ENCODE results near the gene TFRC. TPM values are rescaled to one million over a fixed set of nuclear protein-coding genes. Genes with fewer than 3 reads are reported as not detected.
"Not testable (repeated sequence)": the region's sequence is repeated elsewhere in the genome, so short reads cannot be mapped to it uniquely, and the experiment has no call there.

TFRC gene
- total RNA-seq, 1 experiment from 2014 or later: 336 TPM

GRCh38 chr3:196115678-196116083 is 33.8 kb upstream of the TFRC start:
- ChIA-PET CTCF (no interaction called here), POLR2A (ENCODE audit: low non-redundant PET) (no interaction called here)
- intact Hi-C loops (cut with micrococcal nuclease; ENCODE audit: unreplicated experiment): no loop called here
- no TSS peak for BruUV-seq (replicated peaks)
- DNase-seq (ENCODE audit: low spot score): no peak
- Histone ChIP-seq H3K27ac (ENCODE audit: low read depth, low read length, poor library complexity, severe bottlenecking) (no peak overlapping the region), H3K4me1 (ENCODE audit: insufficient read depth, low read length, poor library complexity, severe bottlenecking) (no peaks in the 10 kb centered on the region), H3K27me3 (replicated peaks; ENCODE audit: insufficient read depth, low read depth, low read length, poor library complexity) (no peaks in the 10 kb centered on the region), H3K9me3 (ENCODE audit: low read depth, low read length, poor library complexity, severe bottlenecking) (no peaks in the 10 kb centered on the region), H3K36me3 (ENCODE audit: insufficient read depth, low read length, poor library complexity, severe bottlenecking) (no peaks in the 10 kb centered on the region), H3K4me3 (ENCODE audit: low read depth, low read length, poor library complexity, severe bottlenecking) (no peak overlapping the region)
- TF ChIP-seq, protein P1, sequence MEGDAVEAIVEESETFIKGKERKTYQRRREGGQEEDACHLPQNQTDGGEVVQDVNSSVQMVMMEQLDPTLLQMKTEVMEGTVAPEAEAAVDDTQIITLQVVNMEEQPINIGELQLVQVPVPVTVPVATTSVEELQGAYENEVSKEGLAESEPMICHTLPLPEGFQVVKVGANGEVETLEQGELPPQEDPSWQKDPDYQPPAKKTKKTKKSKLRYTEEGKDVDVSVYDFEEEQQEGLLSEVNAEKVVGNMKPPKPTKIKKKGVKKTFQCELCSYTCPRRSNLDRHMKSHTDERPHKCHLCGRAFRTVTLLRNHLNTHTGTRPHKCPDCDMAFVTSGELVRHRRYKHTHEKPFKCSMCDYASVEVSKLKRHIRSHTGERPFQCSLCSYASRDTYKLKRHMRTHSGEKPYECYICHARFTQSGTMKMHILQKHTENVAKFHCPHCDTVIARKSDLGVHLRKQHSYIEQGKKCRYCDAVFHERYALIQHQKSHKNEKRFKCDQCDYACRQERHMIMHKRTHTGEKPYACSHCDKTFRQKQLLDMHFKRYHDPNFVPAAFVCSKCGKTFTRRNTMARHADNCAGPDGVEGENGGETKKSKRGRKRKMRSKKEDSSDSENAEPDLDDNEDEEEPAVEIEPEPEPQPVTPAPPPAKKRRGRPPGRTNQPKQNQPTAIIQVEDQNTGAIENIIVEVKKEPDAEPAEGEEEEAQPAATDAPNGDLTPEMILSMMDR (conservative IDR thresholded peaks at IDR 0.05; ENCODE audit: low read depth, low read length): no peak
- TF ChIP-seq EZH2 (IDR thresholded peaks at IDR 0.05; ENCODE audit: borderline replicate concordance, low read depth, low read length, poor library complexity, severe bottlenecking): no peak

GRCh38 chr3:196111939-196112386 is 30.1 kb upstream of the TFRC start:
- ChIA-PET POLR2A (ENCODE audit: low non-redundant PET) (interaction anchor here (0.7 kb wide), 1 partner anchor 17 kb away, joined by 12 read pairs; no protein-coding TSS in a partner anchor), CTCF (no interaction called here)
- TF ChIP-seq, protein P1 (conservative IDR thresholded peaks at IDR 0.05; ENCODE audit: low read depth, low read length): no peak
- TF ChIP-seq EZH2 (IDR thresholded peaks at IDR 0.05; ENCODE audit: borderline replicate concordance, low read depth, low read length, poor library complexity, severe bottlenecking): no peak
- no TSS peak for BruUV-seq (replicated peaks)
- intact Hi-C loops (cut with micrococcal nuclease; ENCODE audit: unreplicated experiment): no loop called here
- no peaks in the 10 kb centered on the region for H3K36me3 ChIP-seq (ENCODE audit: insufficient read depth, low read length, poor library complexity, severe bottlenecking)
- DNase-seq (ENCODE audit: low spot score): no peak
- no peak overlapping the region for H3K27ac ChIP-seq (ENCODE audit: low read depth, low read length, poor library complexity, severe bottlenecking)
- no peaks in the 10 kb centered on the region for H3K9me3 ChIP-seq (ENCODE audit: low read depth, low read length, poor library complexity, severe bottlenecking)
- no peaks in the 10 kb centered on the region for H3K27me3 ChIP-seq (replicated peaks; ENCODE audit: insufficient read depth, low read depth, low read length, poor library complexity)
- no peak overlapping the region for H3K4me3 ChIP-seq (ENCODE audit: low read depth, low read length, poor library complexity, severe bottlenecking)
- no peaks in the 10 kb centered on the region for H3K4me1 ChIP-seq (ENCODE audit: insufficient read depth, low read length, poor library complexity, severe bottlenecking)

DNA sequence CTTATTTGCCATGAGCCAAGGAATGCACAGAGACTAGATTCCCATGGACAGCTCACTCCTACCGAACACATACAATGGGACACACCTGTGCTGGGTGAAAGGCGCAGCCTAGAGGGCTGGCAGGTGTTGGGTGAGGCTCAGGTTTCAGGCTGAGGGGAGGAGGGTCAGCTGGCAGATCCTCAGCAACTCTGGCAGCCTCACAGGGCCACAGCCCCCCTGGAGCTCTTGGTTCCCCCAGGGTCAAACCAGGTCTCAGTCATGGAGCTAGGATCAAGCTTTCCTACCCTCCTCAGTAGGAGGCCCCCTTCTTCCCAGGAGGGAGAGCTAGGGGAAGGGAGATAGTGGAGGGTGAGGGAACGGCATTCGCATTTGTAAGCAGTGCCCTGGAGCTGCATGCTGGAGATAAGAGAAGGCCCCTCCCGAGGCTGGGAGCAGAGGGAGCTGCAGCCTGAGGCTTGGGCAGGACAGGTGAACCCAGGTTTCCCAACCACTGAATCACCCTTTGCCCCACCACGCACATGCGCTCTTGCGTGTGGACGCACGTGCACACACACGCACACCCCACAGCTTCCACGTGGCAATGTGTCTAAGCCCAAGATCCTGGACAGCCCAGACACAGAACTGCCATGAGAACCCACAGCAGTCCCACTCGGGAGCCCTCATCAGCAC is 26.3 kb upstream of the TFRC start:
- intact Hi-C loops (cut with micrococcal nuclease; ENCODE audit: unreplicated experiment): no loop called here
- ChIA-PET CTCF (no interaction called here), POLR2A (ENCODE audit: low non-redundant PET) (no interaction called here)
- Histone ChIP-seq H3K36me3 (ENCODE audit: insufficient read depth, low read length, poor library complexity, severe bottlenecking) (no peaks in the 10 kb centered on the region), H3K4me3 (ENCODE audit: low read depth, low read length, poor library complexity, severe bottlenecking) (no peak overlapping the region), H3K9me3 (ENCODE audit: low read depth, low read length, poor library complexity, severe bottlenecking) (no peaks in the 10 kb centered on the region), H3K27ac (ENCODE audit: low read depth, low read length, poor library complexity, severe bottlenecking) (no peak overlapping the region), H3K27me3 (replicated peaks; ENCODE audit: insufficient read depth, low read depth, low read length, poor library complexity) (no peaks in the 10 kb centered on the region), H3K4me1 (ENCODE audit: insufficient read depth, low read length, poor library complexity, severe bottlenecking) (no peaks in the 10 kb centered on the region)
- no peak for DNase-seq (ENCODE audit: low spot score)
- no TSS peak for BruUV-seq (replicated peaks)
- TF ChIP-seq, protein P1 (conservative IDR thresholded peaks at IDR 0.05; ENCODE audit: low read depth, low read length): no peak
- no peak for TF ChIP-seq EZH2 (IDR thresholded peaks at IDR 0.05; ENCODE audit: borderline replicate concordance, low read depth, low read length, poor library complexity, severe bottlenecking)

DNA sequence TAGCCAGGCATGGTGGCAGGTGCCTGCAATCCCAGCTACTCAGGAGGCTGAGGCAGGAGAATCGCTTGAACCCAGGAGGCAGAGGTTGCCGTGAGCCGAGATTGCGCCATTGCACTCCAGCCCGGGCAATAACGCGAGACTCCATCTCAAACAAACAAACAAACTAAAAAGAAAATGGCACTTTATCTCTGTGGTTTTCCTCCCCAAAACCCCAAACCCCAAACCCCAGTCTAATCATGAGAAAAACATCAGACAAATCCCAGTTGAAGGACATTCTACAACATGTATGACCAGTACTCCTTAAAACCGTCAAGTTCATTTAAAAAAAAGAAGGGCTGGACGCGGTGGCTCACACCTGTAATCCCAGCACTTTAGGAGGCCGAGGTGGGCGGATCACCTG is 22.8 kb upstream of the TFRC start:
- H3K27ac ChIP-seq (ENCODE audit: low read depth, low read length, poor library complexity, severe bottlenecking); CTCF ChIA-PET; intact Hi-C loops (cut with micrococcal nuclease; ENCODE audit: unreplicated experiment); POLR2A ChIA-PET (ENCODE audit: low non-redundant PET); H3K4me1 ChIP-seq (ENCODE audit: insufficient read depth, low read length, poor library complexity, severe bottlenecking); H3K4me3 ChIP-seq (ENCODE audit: low read depth, low read length, poor library complexity, severe bottlenecking); H3K9me3 ChIP-seq (ENCODE audit: low read depth, low read length, poor library complexity, severe bottlenecking); DNase-seq (ENCODE audit: low spot score); BruUV-seq (replicated peaks); H3K27me3 ChIP-seq (replicated peaks; ENCODE audit: insufficient read depth, low read depth, low read length, poor library complexity); H3K36me3 ChIP-seq (ENCODE audit: insufficient read depth, low read length, poor library complexity, severe bottlenecking): not testable (repeated sequence)

GRCh38 chr3:196098365-196098980 is 16.6 kb upstream of the TFRC start:
- H3K27ac ChIP-seq (ENCODE audit: low read depth, low read length, poor library complexity, severe bottlenecking); H3K27me3 ChIP-seq (replicated peaks; ENCODE audit: insufficient read depth, low read depth, low read length, poor library complexity); H3K9me3 ChIP-seq (ENCODE audit: low read depth, low read length, poor library complexity, severe bottlenecking); BruUV-seq (replicated peaks); H3K4me3 ChIP-seq (ENCODE audit: low read depth, low read length, poor library complexity, severe bottlenecking); DNase-seq (ENCODE audit: low spot score); H3K4me1 ChIP-seq (ENCODE audit: insufficient read depth, low read length, poor library complexity, severe bottlenecking); H3K36me3 ChIP-seq (ENCODE audit: insufficient read depth, low read length, poor library complexity, severe bottlenecking); intact Hi-C loops (cut with micrococcal nuclease; ENCODE audit: unreplicated experiment): not testable (repeated sequence)
- ChIA-PET POLR2A (ENCODE audit: low non-redundant PET) (interaction anchor here (0.7 kb wide), 1 partner anchor 18 kb away, joined by 15 read pairs; no protein-coding TSS in a partner anchor), CTCF (interaction anchor here (0.6 kb wide), 1 partner anchor 98 kb away, joined by 3 read pairs; no protein-coding TSS in a partner anchor)

All from A673 (cell line).